H9 (cell line): ENCODE results near the gene TSPYL6. TPM values are rescaled to one million over a fixed set of nuclear protein-coding genes. Genes with fewer than 3 reads are reported as not detected.

Experiments used
- DNase-seq: peaks from one replicate; pipeline ENCODE4 v3.0.0-alpha.2; 2017
- H2AFZ ChIP-seq: one replicate; pipeline ENCODE4 v1.6.1; 2013; ENCODE audit warnings: mild to moderate bottlenecking, low read length, control low read depth, moderate library complexity
- H2AK5ac ChIP-seq: 2 replicates; pipeline ENCODE4 v1.6.1; 2013; ENCODE audit warnings: low read length, control low read depth, mixed read lengths; ENCODE audit not compliant: insufficient read length
- H2BK120ac ChIP-seq: one replicate; pipeline ENCODE4 v1.6.1; 2013; ENCODE audit warnings: low read depth, mild to moderate bottlenecking, low read length, control low read depth, inconsistent platforms; ENCODE audit not compliant: poor library complexity, severe bottlenecking
- H2BK12ac ChIP-seq: 2 replicates; pipeline ENCODE4 v1.6.1; 2013; ENCODE audit warnings: low read length, control low read depth, mixed read lengths, low read depth; ENCODE audit not compliant: insufficient read length
- H2BK15ac ChIP-seq: 2 replicates; pipeline ENCODE4 v1.6.1; 2013; ENCODE audit warnings: low read depth, low read length, control low read depth
- H2BK20ac ChIP-seq: one replicate; pipeline ENCODE4 v1.6.1; 2013; ENCODE audit warnings: low read depth, mild to moderate bottlenecking, low read length, control low read depth, inconsistent platforms; ENCODE audit not compliant: poor library complexity, severe bottlenecking
- H2BK5ac ChIP-seq: 2 replicates; pipeline ENCODE4 v1.6.1; 2013; ENCODE audit warnings: low read length, control low read depth, mixed read lengths; ENCODE audit not compliant: insufficient read length
- H3K14ac ChIP-seq: 2 replicates; pipeline ENCODE4 v1.6.1; 2013; ENCODE audit warnings: low read length, control low read depth; ENCODE audit not compliant: insufficient read depth
- H3K18ac ChIP-seq: 2 replicates; pipeline ENCODE4 v1.6.1; 2013; ENCODE audit warnings: low read depth, mild to moderate bottlenecking, mixed read lengths, low read length, control low read depth; ENCODE audit not compliant: insufficient read length
- H3K23ac ChIP-seq: 2 replicates; pipeline ENCODE4 v1.6.1; 2013; ENCODE audit warnings: low read length, control low read depth, mixed read lengths, low read depth; ENCODE audit not compliant: insufficient read length
- H3K23me2 ChIP-seq: 2 replicates; pipeline ENCODE4 v1.6.1; 2013; ENCODE audit warnings: low read depth, mild to moderate bottlenecking, mixed read lengths, low read length, control low read depth; ENCODE audit not compliant: insufficient read length, poor library complexity, severe bottlenecking
- H3K27ac ChIP-seq: 2 replicates; pipeline ENCODE4 v1.5.1; 2013; ENCODE audit warnings: low read length, control low read depth, mixed read lengths, low read depth; ENCODE audit not compliant: insufficient read length
- H3K27me3 ChIP-seq: 2 replicates; pipeline ENCODE4 v1.6.1; 2013; ENCODE audit warnings: low read length, control low read depth, inconsistent platforms; ENCODE audit not compliant: insufficient read depth
- H3K4ac ChIP-seq: 2 replicates; pipeline ENCODE4 v1.6.1; 2013; ENCODE audit warnings: low read depth, mild to moderate bottlenecking, control low read depth, inconsistent platforms, low read length, moderate library complexity
- H3K4me1 ChIP-seq: 2 replicates; pipeline ENCODE4 v1.6.1; 2013; ENCODE audit warnings: low read length, control low read depth, inconsistent platforms; ENCODE audit not compliant: insufficient read depth
- H3K4me2 ChIP-seq: 2 replicates; pipeline ENCODE4 v1.6.1; 2013; ENCODE audit warnings: low read length, control low read depth, mixed read lengths; ENCODE audit not compliant: insufficient read length, insufficient read depth
- H3K56ac ChIP-seq: 2 replicates; pipeline ENCODE4 v1.6.1; 2013; ENCODE audit warnings: low read depth, mild to moderate bottlenecking, mixed read lengths, low read length, control low read depth; ENCODE audit not compliant: insufficient read length
- H3K79me1 ChIP-seq: 2 replicates; pipeline ENCODE4 v1.6.1; 2013; ENCODE audit warnings: low read depth, mild to moderate bottlenecking, moderate library complexity, low read length, control low read depth, inconsistent platforms; ENCODE audit not compliant: insufficient read depth, poor library complexity, severe bottlenecking
- H3K79me2 ChIP-seq: 2 replicates; pipeline ENCODE4 v1.6.1; 2013; ENCODE audit warnings: low read length, control low read depth, inconsistent platforms; ENCODE audit not compliant: insufficient read depth
- H3K9ac ChIP-seq: 2 replicates; pipeline ENCODE4 v1.6.1; 2013; ENCODE audit warnings: low read length, control low read depth, mixed read lengths; ENCODE audit not compliant: insufficient read length; ENCODE audit errors: extremely low read depth
- H3K9me3 ChIP-seq: one replicate; pipeline ENCODE4 v1.6.1; 2013; ENCODE audit warnings: low read depth, low read length, inconsistent platforms; ENCODE audit not compliant: control insufficient read depth
- H3T11ph ChIP-seq: one replicate; pipeline ENCODE4 v1.6.1; 2013; ENCODE audit warnings: mild to moderate bottlenecking, low read length, control low read depth, inconsistent platforms
- H4K20me1 ChIP-seq: one replicate; pipeline ENCODE4 v1.6.1; 2013; ENCODE audit not compliant: control insufficient read depth, insufficient read length, insufficient read depth
- H4K5ac ChIP-seq: 2 replicates; pipeline ENCODE4 v1.6.1; 2013; ENCODE audit warnings: low read depth, mild to moderate bottlenecking, mixed read lengths, low read length, control low read depth; ENCODE audit not compliant: insufficient read length
- H4K8ac ChIP-seq: replicated peaks from 2 replicates; pipeline ENCODE4 v1.6.1; 2013; ENCODE audit warnings: low read length, control low read depth, mixed read lengths, low read depth; ENCODE audit not compliant: insufficient read length
- H4K91ac ChIP-seq: 2 replicates; pipeline ENCODE4 v1.6.1; 2013; ENCODE audit warnings: low read depth, mild to moderate bottlenecking, moderate library complexity, mixed read lengths, low read length, control low read depth; ENCODE audit not compliant: insufficient read length
- H3K27ac Mint-ChIP-seq, 3 experiments: 2 replicates in 2 of 3; 3 replicates in 1 of 3; pipeline ENCODE4 v1.8.0; 2020 to 2021; ENCODE audit warnings: mixed read lengths in 3 of 3, mild to moderate bottlenecking in 1 of 3, moderate library complexity in 1 of 3
- H3K27me3 Mint-ChIP-seq: 2 replicates; pipeline ENCODE4 v1.8.0; 2021; ENCODE audit warnings: low read depth, mild to moderate bottlenecking, moderate library complexity, mixed read lengths
- H3K36me3 Mint-ChIP-seq, 3 experiments: 2 replicates in 2 of 3; 3 replicates in 1 of 3; pipeline ENCODE4 v1.8.0; 2020 to 2021; ENCODE audit warnings: low read depth in 3 of 3, mixed read lengths in 3 of 3; ENCODE audit not compliant: insufficient read depth in 1 of 3
- H3K4me1 Mint-ChIP-seq, 2 experiments: 2 replicates each; pipeline ENCODE4 v1.8.0; 2020; ENCODE audit warnings: mixed read lengths in 2 of 2
- H3K4me3 Mint-ChIP-seq, 2 experiments: 2 replicates in 1 of 2; 3 replicates in 1 of 2; pipeline ENCODE4 v1.8.0; 2020 to 2021; ENCODE audit warnings: mild to moderate bottlenecking in 2 of 2, mixed read lengths in 2 of 2, moderate library complexity in 1 of 2
- H3K9me3 Mint-ChIP-seq, 2 experiments: 2 replicates in 1 of 2; 3 replicates in 1 of 2; pipeline ENCODE4 v1.8.0; 2020; ENCODE audit warnings: mild to moderate bottlenecking in 2 of 2, mixed read lengths in 2 of 2, moderate library complexity in 1 of 2
- WGBS: extraction: QIAGEN DNeasy Blood & Tissue Kit; methylation state at CpG from one replicate; pipeline ENCODE4 v1.1.7; 2013; ENCODE audit warnings: missing lambda C conversion rate, low lambda C conversion rate, mixed read lengths; ENCODE audit not compliant: insufficient read length; ENCODE audit errors: extremely low coverage; 5-methylcytosine and 5-hydroxymethylcytosine counted together
- total RNA-seq: library from RNA; stranded (reverse); gene quantifications from 2 replicates; pipeline ENCODE4 v1.2.1, GENCODE V29; 2021
- TF ChIP-seq, protein P1 (sequence below): fragments of 200-600 bp; sonication (generic); conservative IDR thresholded peaks from 3 replicates; pipeline ENCODE4 v1.8.0; 2021; ENCODE audit warnings: antibody characterized with exemption, mild to moderate bottlenecking

Gene TSPYL6
- total RNA-seq, 1 experiment from 2014 or later = not detected

GRCh38 chr2:54290356-54291025, 34.5 kb upstream of the TSPYL6 start:
- Histone ChIP-seq H3K4me1 (no peaks in the 10 kb centered on the region; the same call in 1 of the 2 replicates), H3K56ac (no peak overlapping the region), H2BK5ac (no peak overlapping the region), H4K91ac (no peak overlapping the region), H3K4me2 (no peak overlapping the region), H3K23me2 (no peaks in the 10 kb centered on the region), H3K27ac (no peak overlapping the region), H4K5ac (no peak overlapping the region), H3K79me1 (no peaks in the 10 kb centered on the region), H3K23ac (no peak overlapping the region), H4K20me1 (no peaks in the 10 kb centered on the region), H2BK15ac (no peak overlapping the region), H3K9ac (no peak overlapping the region), H2BK20ac (no peak overlapping the region), H3K79me2 (no peaks in the 10 kb centered on the region), H3K27me3 (peaks cover 7% of the 10 kb centered on the region; the same call in 1 of the 2 replicates), H3T11ph (no peak overlapping the region), H2BK120ac (no peak overlapping the region), H3K9me3 (no peaks in the 10 kb centered on the region), H2AFZ (no peak overlapping the region), H4K8ac (no peak overlapping the region), H3K14ac (no peak overlapping the region), H2BK12ac (no peak overlapping the region), H3K18ac (no peak overlapping the region), H3K4ac (no peak overlapping the region), H2AK5ac (no peak overlapping the region)
- no peak overlapping the region for H3K27ac Mint-ChIP-seq
- H3K27me3 Mint-ChIP-seq = peaks cover 61% of the 10 kb centered on the region
- TF ChIP-seq, protein P1, sequence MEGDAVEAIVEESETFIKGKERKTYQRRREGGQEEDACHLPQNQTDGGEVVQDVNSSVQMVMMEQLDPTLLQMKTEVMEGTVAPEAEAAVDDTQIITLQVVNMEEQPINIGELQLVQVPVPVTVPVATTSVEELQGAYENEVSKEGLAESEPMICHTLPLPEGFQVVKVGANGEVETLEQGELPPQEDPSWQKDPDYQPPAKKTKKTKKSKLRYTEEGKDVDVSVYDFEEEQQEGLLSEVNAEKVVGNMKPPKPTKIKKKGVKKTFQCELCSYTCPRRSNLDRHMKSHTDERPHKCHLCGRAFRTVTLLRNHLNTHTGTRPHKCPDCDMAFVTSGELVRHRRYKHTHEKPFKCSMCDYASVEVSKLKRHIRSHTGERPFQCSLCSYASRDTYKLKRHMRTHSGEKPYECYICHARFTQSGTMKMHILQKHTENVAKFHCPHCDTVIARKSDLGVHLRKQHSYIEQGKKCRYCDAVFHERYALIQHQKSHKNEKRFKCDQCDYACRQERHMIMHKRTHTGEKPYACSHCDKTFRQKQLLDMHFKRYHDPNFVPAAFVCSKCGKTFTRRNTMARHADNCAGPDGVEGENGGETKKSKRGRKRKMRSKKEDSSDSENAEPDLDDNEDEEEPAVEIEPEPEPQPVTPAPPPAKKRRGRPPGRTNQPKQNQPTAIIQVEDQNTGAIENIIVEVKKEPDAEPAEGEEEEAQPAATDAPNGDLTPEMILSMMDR = no peak
- H3K36me3 Mint-ChIP-seq = no peaks in the 10 kb centered on the region
- H3K4me1 Mint-ChIP-seq = peaks cover 22 to 26% of the 10 kb centered on the region in 2 experiments
- WGBS = no CpG with 5 or more reads among the region's 9 CpGs
- no peaks in the 10 kb centered on the region; a peak in 1 of 5 replicates for H3K9me3 Mint-ChIP-seq
- no peak for DNase-seq
- no peak overlapping the region; a peak in 1 of 5 replicates for H3K4me3 Mint-ChIP-seq
